Stimulated activated CD4-positive, alpha-beta T cell treated with anti-CD3 and anti-CD28 coated beads, Interleukin-1b, Interleukin-23, amount 100 ng/mL, for 4 hours (primary cell): ENCODE results near the gene SLC38A10.

Experiments used
- DNase-seq, 2 donors: peaks; one replicate each; pipeline ENCODE4 v3.0.0-alpha.2; 2020; ENCODE audit warnings: low read depth in 2 of 2

SLC38A10 gene

GRCh38 chr17:81277946-81278693 is 17.0 kb downstream of the SLC38A10 start:
- no peak for DNase-seq

GRCh38 chr17:81277421-81277820 is 17.7 kb downstream of the SLC38A10 start:
- no peak for DNase-seq

- DNase-seq, result no peak
Observed at GRCh38 chr17:81276781-81277180, 18.3 kb downstream of the SLC38A10 start.

GRCh38 chr17:81274471-81274855 is 20.6 kb downstream of the SLC38A10 start:
- DNase-seq, result no peak

GRCh38 chr17:81273698-81274470 is 21.2 kb downstream of the SLC38A10 start:
- DNase-seq, result no peak

GRCh38 chr17:81272616-81273015 is 22.5 kb downstream of the SLC38A10 start:
- no peak for DNase-seq

- DNase-seq, result no peak
Observed at GRCh38 chr17:81271226-81271625, 23.9 kb downstream of the SLC38A10 start.

GRCh38 chr17:81270279-81270678 is 24.8 kb downstream of the SLC38A10 start:
- DNase-seq, result no peak

- DNase-seq, result no peak
Observed at GRCh38 chr17:81267390-81268067, 27.6 kb downstream of the SLC38A10 start.

GRCh38 chr17:81265576-81265975 is 29.5 kb downstream of the SLC38A10 start:
- no peak for DNase-seq

- no peak for DNase-seq
Observed at GRCh38 chr17:81264640-81265039, 30.5 kb downstream of the SLC38A10 start.

- no peak for DNase-seq
Observed at GRCh38 chr17:81263371-81264181, 31.5 kb downstream of the SLC38A10 start.

GRCh38 chr17:81261582-81262336 is 33.3 kb downstream of the SLC38A10 start:
- no peak for DNase-seq

- no peak for DNase-seq
Observed at GRCh38 chr17:81261096-81261495, 34.0 kb downstream of the SLC38A10 start.

GRCh38 chr17:81260641-81261040 is 34.5 kb downstream of the SLC38A10 start:
- DNase-seq, result no peak

- DNase-seq, result no peak
Observed at GRCh38 chr17:81260171-81260570, 34.9 kb downstream of the SLC38A10 start.

- DNase-seq, result no peak
Observed at GRCh38 chr17:81259058-81259605, 36.0 kb downstream of the SLC38A10 start.

- no peak for DNase-seq
Observed at GRCh38 chr17:81258292-81258691, 36.8 kb downstream of the SLC38A10 start.

GRCh38 chr17:81257533-81257932 is 37.6 kb downstream of the SLC38A10 start:
- no peak for DNase-seq

GRCh38 chr17:81256616-81257015 is 38.5 kb downstream of the SLC38A10 start:
- no peak for DNase-seq
